Ishikawa (cell line): ENCODE results near the gene DAGLA.

Experiments used
- CEBPB ChIP-seq: IDR thresholded peaks from 2 replicates; pipeline ENCODE4 v1.6.1; 2012
- CREB1 ChIP-seq: IDR thresholded peaks from 2 replicates; pipeline ENCODE4 v1.6.1; 2012; ENCODE audit warnings: low read depth
- EP300 ChIP-seq: IDR thresholded peaks from 2 replicates; pipeline ENCODE4 v1.6.1; 2012; ENCODE audit warnings: borderline replicate concordance
- FOXM1 ChIP-seq: IDR thresholded peaks from 2 replicates; pipeline ENCODE4 v1.6.1; 2012; ENCODE audit warnings: low read depth, borderline replicate concordance
- TAF1 ChIP-seq: IDR thresholded peaks from 2 replicates; pipeline ENCODE4 v1.6.1; 2012; ENCODE audit warnings: low read depth, mild to moderate bottlenecking
- ZBTB7A ChIP-seq: IDR thresholded peaks from 2 replicates; pipeline ENCODE4 v1.6.1; 2012; ENCODE audit warnings: low read depth
- TF ChIP-seq, protein P1 (sequence below): IDR thresholded peaks from 2 replicates; pipeline ENCODE4 v1.6.1; 2012; ENCODE audit warnings: low read depth, mild to moderate bottlenecking
- TF ChIP-seq, protein P2 (sequence below): IDR thresholded peaks from 2 replicates; pipeline ENCODE4 v1.6.1; 2012

DNA sequence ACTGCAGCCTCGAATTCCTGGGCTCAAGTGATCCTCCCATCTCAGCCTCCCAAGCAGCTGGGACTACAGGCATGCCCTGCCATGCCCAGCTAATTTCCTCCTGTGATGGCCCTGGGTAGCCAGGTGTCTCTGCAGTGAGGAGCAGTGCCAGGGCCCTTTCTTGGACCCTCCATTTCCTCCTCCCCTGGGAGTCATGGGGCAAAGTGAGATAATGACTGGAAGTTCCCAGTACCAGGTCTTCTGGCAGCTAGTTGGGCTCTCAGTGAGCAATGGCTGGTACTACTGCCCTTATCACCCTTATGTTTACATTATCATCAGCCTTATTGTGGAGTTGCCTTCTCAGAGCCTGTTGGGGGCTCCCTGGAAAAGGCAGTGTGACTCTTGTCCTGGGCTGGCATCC is 17.6 kb downstream of the DAGLA start:
- no peak for TF ChIP-seq CREB1
- TF ChIP-seq FOXM1, result no peak
- TF ChIP-seq EP300, result no peak
- TF ChIP-seq, protein P1, sequence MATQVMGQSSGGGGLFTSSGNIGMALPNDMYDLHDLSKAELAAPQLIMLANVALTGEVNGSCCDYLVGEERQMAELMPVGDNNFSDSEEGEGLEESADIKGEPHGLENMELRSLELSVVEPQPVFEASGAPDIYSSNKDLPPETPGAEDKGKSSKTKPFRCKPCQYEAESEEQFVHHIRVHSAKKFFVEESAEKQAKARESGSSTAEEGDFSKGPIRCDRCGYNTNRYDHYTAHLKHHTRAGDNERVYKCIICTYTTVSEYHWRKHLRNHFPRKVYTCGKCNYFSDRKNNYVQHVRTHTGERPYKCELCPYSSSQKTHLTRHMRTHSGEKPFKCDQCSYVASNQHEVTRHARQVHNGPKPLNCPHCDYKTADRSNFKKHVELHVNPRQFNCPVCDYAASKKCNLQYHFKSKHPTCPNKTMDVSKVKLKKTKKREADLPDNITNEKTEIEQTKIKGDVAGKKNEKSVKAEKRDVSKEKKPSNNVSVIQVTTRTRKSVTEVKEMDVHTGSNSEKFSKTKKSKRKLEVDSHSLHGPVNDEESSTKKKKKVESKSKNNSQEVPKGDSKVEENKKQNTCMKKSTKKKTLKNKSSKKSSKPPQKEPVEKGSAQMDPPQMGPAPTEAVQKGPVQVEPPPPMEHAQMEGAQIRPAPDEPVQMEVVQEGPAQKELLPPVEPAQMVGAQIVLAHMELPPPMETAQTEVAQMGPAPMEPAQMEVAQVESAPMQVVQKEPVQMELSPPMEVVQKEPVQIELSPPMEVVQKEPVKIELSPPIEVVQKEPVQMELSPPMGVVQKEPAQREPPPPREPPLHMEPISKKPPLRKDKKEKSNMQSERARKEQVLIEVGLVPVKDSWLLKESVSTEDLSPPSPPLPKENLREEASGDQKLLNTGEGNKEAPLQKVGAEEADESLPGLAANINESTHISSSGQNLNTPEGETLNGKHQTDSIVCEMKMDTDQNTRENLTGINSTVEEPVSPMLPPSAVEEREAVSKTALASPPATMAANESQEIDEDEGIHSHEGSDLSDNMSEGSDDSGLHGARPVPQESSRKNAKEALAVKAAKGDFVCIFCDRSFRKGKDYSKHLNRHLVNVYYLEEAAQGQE, result no peak
- TF ChIP-seq, protein P2, sequence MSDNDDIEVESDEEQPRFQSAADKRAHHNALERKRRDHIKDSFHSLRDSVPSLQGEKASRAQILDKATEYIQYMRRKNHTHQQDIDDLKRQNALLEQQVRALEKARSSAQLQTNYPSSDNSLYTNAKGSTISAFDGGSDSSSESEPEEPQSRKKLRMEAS, result no peak
- no peak for TF ChIP-seq TAF1
- no peak for TF ChIP-seq CEBPB
- TF ChIP-seq ZBTB7A, result no peak
